Left kidney (tissue), 2 donors: ENCODE measurements around the gene PLAGL2. TPM values are rescaled to one million over a fixed set of nuclear protein-coding genes. Genes with fewer than 3 reads are reported as not detected.

ENCODE experiments used
- DNase-seq: peaks from one replicate; pipeline ENCODE4 v3.0.0-alpha.2; 2013
- polyA plus RNA-seq: library from polyadenylated mRNA; unstranded; fragments of 120-200 nt; gene quantifications from one replicate; pipeline ENCODE4 v1.2.1, GENCODE V29; 2013; ENCODE audit not compliant: insufficient read length

Gene PLAGL2
- polyA plus RNA-seq, 1 donor: 23.2 TPM

DNA sequence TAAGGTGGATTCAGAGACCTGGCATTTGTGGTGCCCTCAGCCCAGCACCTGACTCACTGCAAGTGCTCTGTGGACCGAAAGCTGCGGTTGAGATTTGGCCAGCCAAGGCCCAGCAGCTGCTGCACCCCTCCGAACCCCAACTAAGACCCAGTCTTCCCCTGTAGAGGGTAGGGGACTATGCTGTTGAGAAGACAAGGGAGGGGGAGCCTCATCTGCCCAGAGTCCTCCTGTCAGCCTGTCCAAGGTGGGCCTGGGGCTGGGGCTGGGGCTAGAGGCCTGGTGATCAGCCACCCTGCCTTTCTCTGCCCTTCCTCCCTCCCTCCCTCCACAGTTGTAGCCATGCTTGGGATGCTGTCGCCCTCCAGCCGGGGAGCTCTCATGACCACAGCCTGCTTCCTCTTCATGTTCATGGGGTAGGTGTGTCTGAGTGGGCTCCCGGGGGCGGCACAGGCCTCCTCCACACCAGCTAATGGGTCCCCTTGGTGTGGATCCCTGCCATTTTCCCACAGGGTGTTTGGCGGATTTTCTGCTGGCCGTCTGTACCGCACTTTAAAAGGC is 57.2 kb downstream of the PLAGL2 start:
- DNase-seq: no peak

DNA sequence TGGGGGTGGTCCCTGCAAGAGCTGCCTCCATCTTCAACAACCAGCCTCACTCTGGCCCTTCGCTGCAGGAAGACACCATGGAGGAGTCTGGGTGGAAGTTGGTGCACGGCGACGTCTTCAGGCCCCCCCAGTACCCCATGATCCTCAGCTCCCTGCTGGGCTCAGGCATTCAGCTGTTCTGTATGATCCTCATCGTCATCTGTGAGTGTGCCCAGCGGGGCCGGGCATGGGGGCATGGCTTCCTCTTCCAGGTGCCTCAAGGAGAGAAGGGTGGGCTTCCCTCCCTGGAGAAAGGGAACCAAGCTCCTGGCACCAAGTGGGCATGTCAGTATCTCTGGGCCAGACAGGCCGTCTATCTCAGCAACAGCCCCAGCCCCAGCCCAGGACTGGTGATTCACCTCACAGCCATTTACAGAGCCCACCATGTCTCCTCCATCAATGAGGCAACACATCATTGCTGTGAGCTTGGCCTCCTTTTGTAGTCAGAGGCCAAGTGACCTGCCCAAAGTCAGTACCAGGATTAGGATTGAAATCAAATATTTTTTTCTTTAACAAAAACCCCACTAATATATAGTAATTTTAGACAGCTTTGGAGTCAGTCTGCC is 57.9 kb downstream of the PLAGL2 start:
- DNase-seq: no peak

DNA sequence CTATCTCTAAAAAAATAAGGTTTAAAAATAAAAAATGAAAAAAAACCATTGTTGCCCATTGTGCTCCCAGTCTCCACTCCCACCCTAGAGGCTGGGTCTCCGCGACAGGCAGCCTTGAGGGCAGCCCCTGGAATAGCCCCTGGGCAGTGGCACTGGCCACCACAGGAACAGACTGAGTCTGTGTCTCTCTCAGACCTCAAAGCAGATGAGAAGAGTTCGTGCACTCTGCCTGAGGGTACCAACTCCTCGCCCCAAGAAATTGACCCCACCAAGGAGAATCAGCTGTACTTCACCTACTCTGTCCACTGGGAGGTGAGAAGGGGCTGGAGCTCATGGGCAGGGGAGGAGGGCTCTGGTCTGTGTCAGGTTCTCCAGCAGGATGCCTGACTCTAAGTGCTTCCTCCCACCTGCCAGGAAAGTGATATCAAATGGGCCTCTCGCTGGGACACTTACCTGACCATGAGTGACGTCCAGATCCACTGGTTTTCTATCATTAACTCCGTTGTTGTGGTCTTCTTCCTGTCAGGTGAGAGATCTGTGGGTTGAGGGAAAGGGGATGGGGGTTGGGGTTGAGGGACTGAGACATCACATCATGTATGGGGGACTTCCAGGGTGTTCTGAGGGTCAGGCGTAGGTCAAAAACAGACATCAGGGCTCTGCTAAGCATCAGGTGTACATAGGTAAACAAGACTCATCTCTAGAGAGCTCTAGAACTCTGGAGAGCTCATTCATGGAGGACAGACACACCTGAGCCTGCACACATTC is 62.5 kb downstream of the PLAGL2 start:
- DNase-seq: no peak

DNA sequence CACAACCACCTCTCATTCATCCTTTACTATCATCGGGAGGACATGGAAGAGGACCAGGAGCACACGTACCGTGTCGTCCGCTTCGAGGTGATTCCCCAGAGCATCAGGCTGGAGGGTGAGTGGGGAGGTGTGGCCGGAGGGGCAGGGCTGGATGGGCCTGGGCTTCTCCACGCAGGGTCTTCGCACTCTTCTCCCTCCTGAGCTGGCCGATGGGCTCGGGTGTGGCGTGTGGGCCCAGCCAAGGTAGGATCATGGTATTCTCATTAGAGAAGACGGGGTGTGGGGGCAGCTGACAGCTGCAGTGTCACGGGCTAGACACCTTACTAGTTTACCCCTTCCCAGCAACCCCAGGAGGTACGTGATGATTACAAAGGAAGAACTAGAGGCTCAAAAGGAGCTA is 64.6 kb downstream of the PLAGL2 start:
- no peak for DNase-seq

Other genes starting within 250 kb of the PLAGL2 start
- 0.35 TPM for gene XKR7, start 239.6 kb downstream of the PLAGL2 start, polyA plus RNA-seq
- 5.2 TPM for gene CCM2L, start 197.3 kb downstream of the PLAGL2 start, polyA plus RNA-seq
- gene HCK, start 155.5 kb downstream of the PLAGL2 start, polyA plus RNA-seq: 1.8 TPM
- gene TM9SF4, start 98.0 kb downstream of the PLAGL2 start, polyA plus RNA-seq: 72.0 TPM
- 42.3 TPM for gene POFUT1, start 137 bp upstream of the PLAGL2 start, polyA plus RNA-seq
- 46.1 TPM for gene KIF3B, start 69.9 kb upstream of the PLAGL2 start, polyA plus RNA-seq
- 80.9 TPM for gene ASXL1, start 150.6 kb upstream of the PLAGL2 start, polyA plus RNA-seq